Fibroblast of peridontal ligament (primary cell): ENCODE results near the gene SORL1.

ENCODE experiments used
- DNase-seq: peaks from one replicate; pipeline ENCODE4 v3.0.0-alpha.2; 2010; ENCODE audit errors: extremely low read depth

SORL1 gene

GRCh38 chr11:121453589-121454299 lies 1.6 kb downstream of the SORL1 start:
- no peak for DNase-seq

- DNase-seq, result no peak
Measured at GRCh38 chr11:121455115-121455514, 3.0 kb downstream of the SORL1 start.

- no peak for DNase-seq
Measured at GRCh38 chr11:121456151-121456550, 4.0 kb downstream of the SORL1 start.

- no peak for DNase-seq
Measured at GRCh38 chr11:121456816-121457431, 4.8 kb downstream of the SORL1 start.

GRCh38 chr11:121458551-121458950 lies 6.4 kb downstream of the SORL1 start:
- no peak for DNase-seq

GRCh38 chr11:121459413-121460017 lies 7.4 kb downstream of the SORL1 start:
- DNase-seq, result no peak

- no peak for DNase-seq
Measured at GRCh38 chr11:121460941-121461514, 8.9 kb downstream of the SORL1 start.

- no peak for DNase-seq
Measured at GRCh38 chr11:121461843-121462242, 9.7 kb downstream of the SORL1 start.

GRCh38 chr11:121463689-121464335 lies 11.7 kb downstream of the SORL1 start:
- no peak for DNase-seq

- DNase-seq, result peak; percentile 57
Measured at GRCh38 chr11:121464352-121464946, 12.3 kb downstream of the SORL1 start.

GRCh38 chr11:121465709-121466062 lies 13.6 kb downstream of the SORL1 start:
- no peak for DNase-seq

GRCh38 chr11:121466063-121466794 lies 14.1 kb downstream of the SORL1 start:
- DNase-seq, result peak; percentile 70

- DNase-seq, result no peak
Measured at GRCh38 chr11:121467471-121467870, 15.4 kb downstream of the SORL1 start.

GRCh38 chr11:121467965-121468364 lies 15.9 kb downstream of the SORL1 start:
- DNase-seq, result no peak

GRCh38 chr11:121469910-121470309 lies 17.8 kb downstream of the SORL1 start:
- DNase-seq, result no peak

GRCh38 chr11:121471167-121471566 lies 19.1 kb downstream of the SORL1 start:
- DNase-seq, result no peak

GRCh38 chr11:121472312-121472711 lies 20.2 kb downstream of the SORL1 start:
- no peak for DNase-seq

GRCh38 chr11:121473064-121473777 lies 21.1 kb downstream of the SORL1 start:
- peak; percentile 40 for DNase-seq

- no peak for DNase-seq
Measured at GRCh38 chr11:121474680-121475079, 22.6 kb downstream of the SORL1 start.

- no peak for DNase-seq
Measured at GRCh38 chr11:121476379-121477032, 24.4 kb downstream of the SORL1 start.
